ENCODE results near the gene MYBPHL.

The MYBPHL gene

DNA sequence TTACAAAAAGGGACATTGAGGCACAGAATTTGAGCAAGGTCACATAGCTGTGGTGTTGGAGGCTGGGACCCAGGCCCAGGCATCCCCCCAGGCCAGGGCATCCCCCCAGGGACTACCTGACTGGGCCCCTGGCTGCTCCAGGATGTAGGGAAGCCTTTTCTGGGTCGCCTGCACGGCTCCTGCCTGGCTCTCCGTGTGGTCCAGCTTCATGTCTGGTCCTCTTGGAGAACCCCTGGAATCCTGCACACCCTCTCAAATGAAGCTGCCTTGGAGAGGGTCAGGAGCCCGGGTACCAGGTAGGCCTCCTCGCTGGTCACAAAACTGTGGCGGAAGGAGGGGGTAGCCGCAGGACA, 58.4 kb downstream of the MYBPHL start:
- H3K4me3 ChIP-seq (ENCODE audit: low read depth, low read length) = no peak overlapping the region
- TF ChIP-seq CTCF (IDR thresholded peaks at IDR 0.05; ENCODE audit: control insufficient read depth, extremely low read depth, insufficient read depth) = no peak
- DNase-seq (ENCODE audit: low read depth) = no peak

DNA sequence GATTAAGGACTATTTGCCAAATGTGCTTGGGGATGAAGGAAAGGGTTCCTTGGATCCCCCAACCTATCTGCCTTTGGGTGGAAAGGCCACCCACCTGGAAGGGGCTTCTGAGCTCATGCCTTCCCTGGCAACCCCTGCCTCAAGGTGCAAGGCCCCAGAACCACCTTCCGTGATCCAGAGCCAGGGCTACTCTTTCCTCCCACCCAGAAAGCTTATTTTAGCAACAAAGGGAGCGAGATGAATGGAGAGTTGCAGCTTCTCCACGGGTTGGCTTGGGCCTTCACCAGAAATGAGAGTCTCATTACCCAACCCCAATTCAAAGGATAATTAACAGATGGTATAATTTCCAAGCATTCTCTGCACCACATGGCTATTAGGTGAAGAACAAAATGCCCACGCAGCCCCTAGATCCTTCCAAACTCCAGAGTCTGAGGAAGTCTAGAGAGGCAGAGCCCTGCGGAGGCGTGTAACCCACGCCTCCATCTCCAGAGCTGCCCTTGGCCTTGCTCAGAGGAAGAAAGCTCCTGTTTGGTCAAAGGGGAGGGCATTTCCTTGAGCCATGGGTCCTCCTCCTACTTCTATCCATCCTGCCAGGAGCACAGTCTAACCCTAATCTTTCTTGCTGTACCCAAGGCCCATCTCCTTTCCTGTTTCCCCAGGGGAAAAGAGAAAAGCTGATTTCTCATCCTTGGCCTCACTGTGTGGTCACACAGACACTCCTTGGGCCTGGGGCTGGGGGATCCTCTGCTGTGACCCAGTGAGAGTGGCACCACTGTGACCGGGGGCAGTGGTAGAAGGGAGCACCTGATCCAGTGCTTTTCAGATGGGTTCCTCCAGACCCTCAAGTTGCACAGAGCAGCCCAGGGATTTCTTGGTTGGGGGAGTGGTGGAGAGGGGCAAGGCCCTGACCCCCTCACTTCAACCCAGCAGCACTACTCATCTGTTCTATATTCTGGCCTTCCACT, 59.1 kb downstream of the MYBPHL start:
- no peak for TF ChIP-seq CTCF (IDR thresholded peaks at IDR 0.05; ENCODE audit: control insufficient read depth, extremely low read depth, insufficient read depth)

GRCh38 chr1:109246141-109246551, 60.7 kb downstream of the MYBPHL start:
- H3K4me3 ChIP-seq (ENCODE audit: low read depth, low read length) = no peak overlapping the region
- no peak for DNase-seq (ENCODE audit: low read depth)
- no peak for TF ChIP-seq CTCF (IDR thresholded peaks at IDR 0.05; ENCODE audit: control insufficient read depth, extremely low read depth, insufficient read depth)

More for the DNA sequence above, 59.1 kb downstream of the MYBPHL start:
- DNase-seq (ENCODE audit: low read depth) = no peak
- H3K4me3 ChIP-seq (ENCODE audit: low read depth, low read length) = no peak overlapping the region

- H3K4me3 ChIP-seq (ENCODE audit: low read depth, low read length) = no peak overlapping the region
- TF ChIP-seq CTCF (IDR thresholded peaks at IDR 0.05; ENCODE audit: control insufficient read depth, extremely low read depth, insufficient read depth) = no peak
- no peak for DNase-seq (ENCODE audit: low read depth)
Observed at GRCh38 chr1:109243860-109244552, 62.8 kb downstream of the MYBPHL start.

DNA sequence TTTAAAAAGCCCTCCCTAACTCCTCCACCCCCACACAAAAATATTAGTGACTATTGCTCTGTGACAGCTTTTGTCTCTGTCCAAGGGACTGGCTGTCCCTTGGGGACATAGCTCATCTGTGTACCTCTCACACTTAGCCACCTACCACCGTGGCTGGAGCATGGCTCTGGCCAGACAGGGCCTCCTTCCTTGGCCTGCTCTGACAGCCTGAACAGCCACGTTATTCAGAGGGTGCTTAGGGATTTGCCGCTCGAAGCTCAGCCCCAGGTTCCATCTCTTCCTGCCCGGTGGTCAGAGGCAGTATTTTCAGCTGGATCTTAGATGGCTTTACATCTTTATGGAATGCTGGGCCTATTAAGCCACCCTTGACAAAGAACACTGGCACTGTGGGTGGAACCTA, 63.6 kb downstream of the MYBPHL start:
- DNase-seq (ENCODE audit: low read depth) = no peak
- no peak for TF ChIP-seq CTCF (IDR thresholded peaks at IDR 0.05; ENCODE audit: control insufficient read depth, extremely low read depth, insufficient read depth)
- H3K4me3 ChIP-seq (ENCODE audit: low read depth, low read length) = no peak overlapping the region

DNA sequence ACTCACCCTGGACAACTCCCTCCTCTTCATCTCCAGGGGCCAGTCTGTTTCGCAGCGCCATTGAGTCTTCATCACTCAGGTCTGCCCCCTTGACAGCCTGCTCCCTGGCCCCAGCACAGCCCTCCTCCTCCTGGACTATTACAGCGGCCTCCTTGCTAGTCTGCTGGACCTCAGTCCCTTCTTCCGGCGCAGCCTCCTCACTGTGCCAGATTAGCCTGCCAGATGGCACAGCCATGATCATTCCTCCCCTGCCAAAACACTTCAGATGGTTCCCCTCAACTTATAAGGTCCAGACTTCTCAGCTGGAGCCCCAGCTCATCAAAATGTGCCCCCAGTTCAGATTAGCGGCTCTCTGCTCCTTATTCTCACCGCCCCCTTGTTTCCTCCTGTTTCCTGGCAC, 64.4 kb downstream of the MYBPHL start:
- DNase-seq (ENCODE audit: low read depth) = no peak
- TF ChIP-seq CTCF (IDR thresholded peaks at IDR 0.05; ENCODE audit: control insufficient read depth, extremely low read depth, insufficient read depth) = no peak
- H3K4me3 ChIP-seq (ENCODE audit: low read depth, low read length) = no peak overlapping the region

Measured in LNCaP clone FGC (cell line).